Amniotic epithelial cell (primary cell): ENCODE measurements around the gene SLC25A34.

Source experiments
- DNase-seq: peaks from one replicate; pipeline ENCODE4 v3.0.0-alpha.2; 2010; ENCODE audit warnings: low read depth

The SLC25A34 gene

DNA sequence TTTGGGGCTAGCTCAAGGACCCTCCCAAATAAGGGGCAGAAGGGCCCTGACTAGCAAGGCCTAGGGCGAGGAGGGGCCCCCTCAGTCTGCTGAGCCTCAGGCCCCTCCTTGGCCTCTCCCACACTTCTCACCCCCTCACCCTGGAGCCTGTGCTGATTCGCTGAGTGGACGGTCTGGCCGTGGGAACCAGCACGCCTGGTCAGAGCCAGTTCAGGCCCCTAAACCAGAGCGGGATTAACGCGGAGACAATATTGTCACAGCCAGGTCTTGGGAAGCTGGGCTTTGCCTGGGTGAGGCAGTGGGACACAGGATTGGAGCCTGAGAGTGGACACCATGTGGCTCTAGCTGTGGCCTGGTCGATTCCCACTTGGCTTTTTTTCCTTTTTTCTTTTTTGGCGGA is 17.7 kb downstream of the SLC25A34 start:
- no peak for DNase-seq

DNA sequence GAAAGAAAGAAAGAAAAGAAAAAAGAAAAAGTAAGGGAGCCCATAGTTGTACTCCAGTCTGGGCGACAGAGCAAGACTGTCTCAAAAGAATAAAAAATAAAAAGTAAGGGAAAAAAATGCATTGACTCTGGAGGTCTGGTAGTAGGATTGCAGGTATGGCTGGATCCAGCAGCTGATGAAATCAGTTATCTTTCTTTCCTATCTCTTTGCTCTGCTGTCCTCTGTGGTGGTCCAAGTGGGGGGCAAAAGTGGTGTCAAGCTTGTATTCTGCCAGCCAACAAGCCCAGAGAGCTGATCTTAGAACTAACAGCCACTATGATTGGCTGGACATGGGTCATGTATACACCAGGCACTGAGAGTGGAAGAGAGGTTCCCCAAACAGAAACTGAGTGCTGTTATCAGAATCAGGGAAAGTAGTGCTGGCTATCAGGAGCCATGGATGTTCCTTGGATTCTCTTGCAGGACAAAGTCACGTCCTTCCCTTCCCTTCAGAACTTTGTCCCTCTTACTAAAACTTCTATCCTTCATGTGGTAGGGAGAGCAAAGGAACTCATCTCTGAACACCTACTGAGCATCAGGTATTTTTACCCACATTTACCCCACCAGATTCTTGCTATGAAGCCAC is 19.1 kb downstream of the SLC25A34 start:
- no peak for DNase-seq

DNA sequence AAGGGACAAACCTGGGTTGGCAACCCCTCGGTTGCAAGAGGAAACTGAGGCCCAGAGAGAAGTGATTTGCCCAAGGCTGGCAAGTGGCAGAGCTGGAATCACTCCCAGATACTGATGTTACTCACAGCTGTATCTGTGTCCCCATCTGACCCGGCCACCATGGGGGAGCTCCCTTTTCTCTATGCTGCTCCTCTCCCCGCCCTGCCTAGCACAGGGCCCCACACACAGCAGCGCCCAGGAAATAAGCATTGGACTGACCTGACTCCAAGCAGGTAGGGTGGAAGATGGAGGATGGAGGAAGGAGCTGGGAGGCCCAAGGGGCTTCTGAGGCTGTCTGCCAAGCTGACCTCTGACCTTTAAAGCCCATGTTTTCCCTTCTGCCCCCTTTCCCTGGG is 19.6 kb downstream of the SLC25A34 start:
- no peak for DNase-seq

DNA sequence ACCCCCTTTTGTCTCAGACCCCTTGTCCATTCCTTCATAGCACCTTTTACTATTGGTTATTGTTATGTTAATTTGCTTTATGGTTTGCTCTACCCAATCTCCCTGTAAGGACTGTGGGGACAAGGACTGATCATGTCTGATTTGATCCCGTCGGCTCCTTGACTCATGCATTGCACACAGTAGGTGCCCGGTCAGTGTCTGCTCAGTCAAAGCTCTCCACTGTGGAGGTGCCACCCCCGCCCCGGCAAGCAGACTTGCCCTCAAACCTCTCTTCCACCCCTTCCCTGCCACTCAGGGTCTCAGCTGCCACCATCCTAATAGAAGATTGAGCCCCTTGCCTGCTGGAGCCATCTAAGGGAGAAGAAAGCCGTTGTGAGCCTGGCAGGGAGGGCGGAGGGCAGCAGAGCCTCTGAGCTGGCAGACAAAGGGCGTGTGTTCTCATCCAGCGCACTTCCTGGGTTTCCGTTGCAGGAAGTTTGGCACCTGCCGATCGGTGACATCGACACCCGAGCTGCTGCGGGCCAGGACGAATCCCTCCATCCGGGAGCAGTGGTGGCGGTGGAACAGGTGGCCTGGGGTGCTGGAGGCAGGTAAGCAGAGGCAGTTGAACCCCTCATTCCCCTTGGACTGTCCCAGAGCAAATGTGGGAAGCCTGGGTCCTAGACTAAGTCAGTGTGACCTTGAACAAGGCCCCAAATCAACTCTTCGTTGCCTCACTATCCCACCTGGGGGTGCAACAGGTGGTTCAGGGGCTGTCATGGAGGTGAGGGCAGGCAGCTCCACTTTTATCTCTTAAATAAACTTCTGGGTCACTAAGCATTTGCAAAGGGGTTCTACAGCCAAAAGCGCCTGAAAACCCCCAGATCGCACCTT is 20.3 kb downstream of the SLC25A34 start:
- DNase-seq = no peak

DNA sequence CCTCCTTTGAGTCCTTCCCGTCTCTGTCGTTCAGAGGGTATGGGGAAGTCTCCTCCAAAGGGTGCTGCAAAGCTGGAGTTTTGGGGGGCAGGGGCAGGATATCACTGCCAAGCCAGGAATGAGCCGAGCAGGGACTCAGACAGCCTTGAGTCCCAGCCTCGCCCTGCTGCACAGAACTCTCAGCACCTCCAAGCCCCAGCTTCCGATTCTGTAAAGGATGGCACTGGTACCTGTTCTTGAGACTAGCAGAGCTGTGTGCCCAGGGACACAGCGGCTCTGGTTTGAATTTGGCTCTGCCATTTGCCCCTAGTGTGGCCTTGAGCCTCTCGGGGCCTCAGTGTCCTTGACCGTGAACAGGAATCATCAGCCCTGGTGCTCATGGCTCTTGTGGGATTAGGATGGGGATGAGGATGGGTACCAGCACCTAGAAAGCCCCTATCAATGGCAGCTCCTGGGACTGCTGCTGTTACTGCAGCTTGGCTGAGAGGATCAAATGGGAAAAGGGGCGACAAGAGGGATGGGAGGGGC is 21.0 kb downstream of the SLC25A34 start:
- DNase-seq = no peak

DNA sequence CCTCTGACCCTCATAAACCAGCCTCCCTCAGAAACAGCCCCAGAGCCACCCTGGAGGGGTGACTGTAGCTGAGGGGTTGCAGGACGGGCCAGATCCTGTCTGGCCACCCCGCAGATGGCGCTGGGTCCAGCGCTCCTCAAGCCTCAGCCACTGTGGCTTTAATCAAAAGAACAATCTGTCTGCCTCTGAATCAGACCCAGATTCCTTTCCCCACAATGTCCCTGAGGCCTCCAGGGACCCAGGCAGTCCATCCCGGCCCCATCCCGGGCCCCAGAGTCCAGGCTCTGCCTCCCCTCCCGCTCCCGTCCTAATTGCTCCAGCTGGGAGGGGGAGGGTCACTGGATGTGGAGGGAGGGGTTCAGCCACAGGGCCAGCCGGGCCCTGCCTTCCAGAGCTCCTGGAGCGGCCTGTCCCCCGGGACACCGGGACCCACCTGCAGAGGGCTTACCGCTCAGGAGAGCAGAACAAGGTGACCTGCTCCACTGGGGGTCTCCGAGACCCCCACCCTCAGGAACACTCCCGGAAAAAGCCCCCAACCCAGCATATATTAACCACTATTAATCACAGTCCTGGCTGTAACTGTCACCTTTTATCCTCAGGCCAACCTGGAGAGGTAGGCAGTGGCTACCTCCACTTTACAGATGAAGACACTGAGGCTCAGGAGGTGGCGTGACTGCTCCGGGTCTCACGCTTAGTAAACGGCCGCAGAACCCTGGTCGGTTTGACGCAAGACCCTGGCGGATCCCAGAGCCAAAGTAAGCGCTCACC is 21.7 kb downstream of the SLC25A34 start:
- peak; percentile 26 for DNase-seq

DNA sequence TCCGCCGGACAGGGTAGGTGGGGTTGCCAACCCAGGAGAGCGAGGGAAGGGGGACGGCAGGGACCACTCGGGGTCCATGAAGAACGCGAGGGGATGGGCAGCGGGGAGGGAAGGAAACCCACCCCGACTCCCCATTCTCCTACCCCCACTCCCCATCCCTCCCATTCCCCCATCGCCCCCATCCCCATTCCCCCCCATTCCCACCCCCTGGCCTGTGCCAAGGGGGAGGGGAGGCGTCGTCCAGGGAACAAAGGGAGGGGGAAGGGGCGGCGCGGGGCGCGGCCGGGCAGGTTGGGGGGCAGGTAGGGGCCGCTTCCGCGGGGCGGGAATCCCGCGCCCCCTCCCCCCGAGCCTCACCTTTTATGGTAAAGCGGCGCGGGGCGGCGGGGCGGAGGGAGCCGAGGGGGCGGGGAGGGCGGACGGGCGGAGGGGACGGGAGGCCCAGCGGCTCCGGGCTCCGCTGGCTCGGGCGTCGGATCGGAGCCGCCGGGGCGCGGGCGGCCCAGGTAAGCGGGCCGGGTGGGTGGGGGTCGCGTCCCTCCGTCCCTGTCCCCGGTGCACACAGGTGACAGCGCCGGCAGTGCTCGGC is 22.4 kb downstream of the SLC25A34 start, which contains the start of gene FBLIM1:
TSS of gene FBLIM1 (plus strand) at position 453 of the 589 bp plus-strand sequence. CDS start 6,189 bp downstream, outside the sequence.
- no peak for DNase-seq

DNA sequence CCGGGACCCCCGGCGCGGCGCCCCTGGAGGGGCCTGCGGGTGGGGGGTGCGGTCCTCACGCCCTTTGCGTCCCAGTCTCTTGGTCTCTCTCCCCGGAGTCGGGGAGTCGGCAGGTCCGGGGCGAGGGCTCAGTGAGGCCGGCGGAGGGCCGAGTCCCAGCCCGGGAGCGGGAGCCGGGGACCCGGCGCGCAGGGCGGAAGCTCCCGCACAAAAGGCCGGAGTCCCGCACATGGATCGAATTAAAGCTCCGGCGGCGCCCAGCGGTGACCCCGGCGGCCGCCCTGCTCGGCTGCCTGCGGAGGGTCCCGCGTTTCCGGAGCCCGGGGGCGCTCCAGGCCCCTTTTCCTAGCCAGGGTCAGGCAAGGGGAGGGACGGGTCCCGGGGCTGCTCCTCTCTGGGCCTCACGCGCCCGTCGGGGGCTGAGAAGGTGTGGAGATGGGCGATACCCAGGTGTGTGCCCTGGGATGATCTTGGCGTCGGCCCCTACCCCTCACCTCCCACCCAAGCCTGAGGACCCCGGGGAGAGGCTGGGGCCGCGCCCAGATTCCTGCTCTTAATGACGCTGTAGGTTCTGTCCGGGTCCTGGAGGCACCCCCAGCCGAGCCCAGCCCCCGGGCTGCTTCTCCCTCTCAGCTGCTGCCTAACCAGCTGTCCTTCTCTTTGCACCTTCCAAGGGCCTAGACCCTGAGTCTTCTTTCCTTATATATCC is 23.0 kb downstream of the SLC25A34 start:
- DNase-seq = no peak

DNA sequence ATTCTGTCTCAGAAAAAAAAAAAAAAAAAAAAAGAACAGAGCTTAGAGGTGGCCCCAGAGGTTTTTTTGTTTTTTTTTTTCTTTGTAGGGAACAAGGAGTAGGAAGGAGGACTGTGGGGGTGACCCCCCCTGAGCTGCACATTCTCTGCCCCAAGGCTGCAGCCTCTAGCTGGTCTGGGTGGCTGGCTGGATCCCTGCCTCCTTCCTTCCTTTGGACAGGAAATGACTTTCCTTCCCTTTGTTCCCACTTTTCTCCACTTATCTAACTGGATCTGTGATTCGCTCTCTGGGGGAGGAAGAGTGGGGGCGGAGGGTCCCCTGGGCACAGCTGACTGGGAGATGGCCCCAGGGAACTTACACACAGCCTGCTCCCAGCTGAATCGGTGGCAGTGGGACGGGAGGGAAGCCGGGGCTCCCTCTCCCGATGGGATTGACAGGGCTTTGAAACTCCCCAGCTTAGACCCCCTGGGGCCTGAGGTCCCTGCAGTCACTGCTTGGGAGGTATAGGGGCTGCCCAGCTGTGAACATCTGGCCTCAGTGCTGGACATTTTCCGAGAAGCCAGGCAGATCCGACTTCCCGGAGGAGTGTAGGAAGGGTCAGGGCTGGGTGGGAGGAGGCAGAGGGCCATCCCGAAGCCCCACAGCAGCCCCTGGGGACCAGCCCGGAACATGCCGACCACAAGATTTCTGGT is 24.6 kb downstream of the SLC25A34 start:
- DNase-seq = peak; percentile 63

DNA sequence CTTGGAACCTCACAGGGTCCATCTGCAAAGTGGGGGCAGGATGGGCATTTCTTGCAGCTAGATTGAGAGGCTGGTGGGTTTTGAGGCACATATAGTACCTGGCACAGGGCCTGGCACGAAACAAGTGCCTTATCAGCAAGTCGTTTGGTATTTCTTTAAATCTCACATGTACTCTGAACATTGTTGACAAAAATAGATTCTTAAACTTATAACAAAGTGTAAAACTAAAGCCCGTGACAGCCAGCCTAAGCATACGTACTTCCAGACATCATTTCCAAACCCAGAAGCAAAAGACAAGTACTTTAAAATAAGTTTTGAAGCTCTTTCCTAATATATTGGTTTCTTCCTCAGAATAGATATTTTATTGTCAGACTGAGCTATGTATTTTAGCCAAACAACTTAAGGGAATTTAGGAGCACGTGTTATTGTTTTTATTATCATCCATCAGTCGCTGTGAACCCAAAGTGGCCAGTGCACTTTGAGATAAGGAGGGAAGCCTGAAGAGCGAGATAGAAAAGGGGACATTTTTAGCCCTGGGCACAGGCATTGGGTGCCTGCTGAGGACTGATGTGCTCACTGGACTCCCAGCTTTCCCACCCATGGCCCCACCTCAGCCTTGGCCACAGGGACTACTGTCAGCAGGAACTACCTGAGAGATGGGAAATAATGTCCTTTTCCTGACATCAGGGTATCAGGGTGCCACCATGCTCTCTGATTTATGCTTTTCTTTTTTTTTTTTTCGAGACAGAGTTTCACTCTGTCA is 25.5 kb downstream of the SLC25A34 start:
- DNase-seq = no peak

DNA sequence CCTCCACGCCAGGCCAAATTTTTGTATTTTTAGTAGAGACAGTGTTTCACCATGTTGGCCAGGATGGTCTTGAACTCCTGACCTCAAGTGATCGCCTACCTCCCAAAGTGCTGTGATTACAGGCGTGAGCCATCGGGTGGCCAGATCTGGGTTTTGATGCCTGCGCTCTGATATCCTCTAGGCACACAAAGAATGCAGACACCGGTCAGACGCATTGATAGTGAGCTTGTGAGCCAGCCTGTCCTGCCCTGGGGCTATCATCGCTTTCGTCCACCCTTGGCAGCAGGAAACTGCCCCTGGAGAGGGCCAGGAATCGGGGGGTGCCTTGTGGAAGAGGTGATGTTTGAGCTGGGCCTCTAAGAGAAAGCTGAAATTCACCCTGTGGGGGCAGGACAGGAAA is 26.5 kb downstream of the SLC25A34 start:
- DNase-seq = no peak

DNA sequence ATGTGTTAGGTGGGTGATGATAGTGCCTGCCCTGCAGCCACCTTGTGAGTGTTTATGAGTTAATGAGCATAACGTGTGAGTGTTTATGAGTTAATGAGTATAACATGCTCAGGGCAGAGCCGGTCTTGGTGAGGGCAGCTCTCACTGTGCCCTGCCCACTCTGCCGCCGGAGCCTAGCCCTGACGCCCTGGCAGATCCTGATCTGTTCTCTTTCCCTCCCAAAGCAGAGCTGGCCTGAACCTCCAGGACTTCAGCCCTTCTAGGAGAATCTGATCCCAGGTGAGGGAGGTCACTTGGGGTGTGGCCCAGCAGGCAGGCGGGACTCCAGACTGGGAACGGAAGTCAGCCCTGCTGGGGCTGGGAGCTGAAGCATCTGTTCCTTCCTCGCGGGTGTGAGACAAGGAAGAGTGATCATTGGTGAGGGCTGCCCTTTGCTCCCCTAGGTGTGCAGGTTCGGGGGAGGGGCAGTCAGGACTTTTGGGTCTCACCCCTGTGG is 28.3 kb downstream of the SLC25A34 start:
- no peak for DNase-seq

DNA sequence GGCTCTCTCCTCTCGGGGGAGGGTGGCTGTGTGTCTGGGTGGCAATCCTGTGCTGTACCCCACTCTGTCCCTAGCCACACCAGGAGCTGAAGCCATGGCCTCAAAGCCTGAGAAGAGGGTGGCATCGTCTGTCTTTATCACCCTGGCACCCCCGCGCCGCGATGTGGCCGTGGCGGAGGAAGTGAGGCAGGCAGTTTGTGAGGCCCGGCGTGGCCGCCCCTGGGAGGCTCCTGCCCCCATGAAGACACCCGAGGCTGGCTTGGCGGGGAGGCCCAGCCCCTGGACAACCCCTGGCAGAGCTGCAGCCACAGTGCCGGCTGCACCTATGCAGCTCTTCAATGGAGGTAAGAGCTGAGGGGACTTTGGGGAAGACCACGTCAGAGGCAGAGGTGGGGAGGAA is 28.8 kb downstream of the SLC25A34 start:
- no peak for DNase-seq

DNA sequence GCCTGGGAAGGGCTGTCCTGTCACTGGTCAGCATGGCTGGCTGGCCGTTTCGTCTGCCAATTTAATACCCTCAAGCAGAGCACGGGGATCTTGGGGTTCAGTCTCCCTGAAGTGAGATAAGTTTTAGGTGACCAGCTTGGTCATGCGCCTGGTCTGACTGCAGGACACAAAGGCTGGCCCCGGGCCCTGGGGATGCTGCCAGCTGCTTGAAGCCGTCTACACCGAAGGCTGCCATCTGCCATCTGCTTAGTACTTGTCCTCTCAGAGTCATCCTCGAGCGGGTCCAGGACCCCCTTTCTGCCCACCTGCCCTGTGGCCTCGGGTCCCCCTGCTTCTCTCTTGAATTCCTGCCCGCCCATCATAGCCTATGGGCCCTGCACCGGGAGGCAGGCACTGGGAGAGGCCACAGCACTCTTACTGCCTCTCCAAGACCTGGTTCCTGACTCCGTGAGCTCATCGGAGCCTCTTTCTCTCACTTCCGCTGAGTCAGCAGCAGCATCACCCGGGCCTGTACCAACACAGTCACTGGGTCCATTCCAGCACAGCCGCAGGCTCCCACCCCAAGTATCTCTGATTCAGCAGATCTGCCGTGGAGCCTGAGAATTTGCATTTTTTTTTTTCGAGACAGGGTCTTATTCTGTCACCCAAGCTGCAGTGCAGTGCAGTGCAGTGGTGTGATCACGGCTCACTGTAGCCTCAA is 29.6 kb downstream of the SLC25A34 start:
- peak; percentile 94 for DNase-seq

DNA sequence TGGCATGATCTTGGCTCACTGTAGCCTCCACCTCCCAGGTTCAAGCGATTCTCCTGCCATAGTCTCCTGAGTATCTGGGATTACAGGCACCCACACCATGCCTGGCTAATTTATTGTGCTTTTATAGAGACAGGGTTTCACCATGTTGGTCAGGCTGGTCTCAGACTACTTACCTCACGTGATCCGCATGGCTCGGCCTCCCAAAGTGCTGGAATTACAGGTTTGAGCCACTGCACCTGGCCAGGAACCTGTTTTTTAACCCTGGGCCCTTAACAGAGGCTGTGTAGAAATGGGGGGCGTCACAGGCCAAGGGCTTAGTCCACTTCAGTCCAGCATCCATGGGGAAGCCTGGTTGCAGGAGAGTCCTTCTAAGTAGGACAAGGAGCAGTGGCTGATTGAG is 31.9 kb downstream of the SLC25A34 start:
- DNase-seq = no peak

DNA sequence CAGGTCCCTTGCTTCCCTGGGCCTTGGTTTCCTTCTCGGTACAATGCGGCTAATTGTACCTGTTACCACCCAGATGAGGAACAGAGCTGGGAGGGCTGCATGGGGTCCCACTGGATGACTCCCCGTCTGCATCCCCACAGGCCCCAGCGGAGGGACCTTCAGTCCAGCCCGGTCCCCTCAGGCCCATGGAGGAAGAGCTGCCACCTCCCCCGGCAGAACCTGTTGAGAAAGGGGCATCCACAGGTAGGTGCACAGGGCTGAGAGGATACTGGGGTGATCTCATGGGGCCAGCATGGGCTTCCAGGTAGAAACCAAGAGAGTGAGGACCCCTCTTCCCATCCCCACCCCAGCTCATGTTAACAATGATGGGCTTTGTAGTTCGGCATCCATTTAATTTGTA is 32.3 kb downstream of the SLC25A34 start:
- no peak for DNase-seq

DNA sequence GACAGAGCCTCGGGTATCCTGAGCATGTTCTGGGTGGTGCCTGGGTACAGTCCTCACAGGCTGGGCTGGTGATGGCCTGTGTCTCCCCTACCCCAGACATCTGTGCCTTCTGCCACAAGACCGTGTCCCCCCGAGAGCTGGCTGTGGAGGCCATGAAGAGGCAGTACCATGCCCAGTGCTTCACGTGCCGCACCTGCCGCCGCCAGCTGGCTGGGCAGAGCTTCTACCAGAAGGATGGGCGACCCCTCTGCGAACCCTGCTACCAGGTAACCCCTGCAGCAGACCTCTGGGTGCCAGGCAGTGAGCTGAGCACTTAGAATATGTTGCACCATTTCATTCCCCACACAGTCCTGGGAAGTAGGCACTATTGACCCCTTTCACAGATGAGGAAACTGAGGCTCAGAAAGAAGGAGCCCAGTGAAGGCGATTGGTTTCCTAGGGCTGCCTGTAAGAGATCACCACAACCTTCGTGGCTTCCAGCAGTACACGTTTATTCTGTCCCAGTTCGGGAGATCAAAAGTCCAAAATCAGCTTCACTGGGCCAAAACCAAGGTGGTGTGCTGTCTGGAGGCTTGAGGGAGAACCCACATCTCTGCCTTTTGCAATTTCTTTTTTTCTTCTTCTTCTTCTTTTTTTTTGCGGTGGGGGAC is 34.4 kb downstream of the SLC25A34 start:
- no peak for DNase-seq

DNA sequence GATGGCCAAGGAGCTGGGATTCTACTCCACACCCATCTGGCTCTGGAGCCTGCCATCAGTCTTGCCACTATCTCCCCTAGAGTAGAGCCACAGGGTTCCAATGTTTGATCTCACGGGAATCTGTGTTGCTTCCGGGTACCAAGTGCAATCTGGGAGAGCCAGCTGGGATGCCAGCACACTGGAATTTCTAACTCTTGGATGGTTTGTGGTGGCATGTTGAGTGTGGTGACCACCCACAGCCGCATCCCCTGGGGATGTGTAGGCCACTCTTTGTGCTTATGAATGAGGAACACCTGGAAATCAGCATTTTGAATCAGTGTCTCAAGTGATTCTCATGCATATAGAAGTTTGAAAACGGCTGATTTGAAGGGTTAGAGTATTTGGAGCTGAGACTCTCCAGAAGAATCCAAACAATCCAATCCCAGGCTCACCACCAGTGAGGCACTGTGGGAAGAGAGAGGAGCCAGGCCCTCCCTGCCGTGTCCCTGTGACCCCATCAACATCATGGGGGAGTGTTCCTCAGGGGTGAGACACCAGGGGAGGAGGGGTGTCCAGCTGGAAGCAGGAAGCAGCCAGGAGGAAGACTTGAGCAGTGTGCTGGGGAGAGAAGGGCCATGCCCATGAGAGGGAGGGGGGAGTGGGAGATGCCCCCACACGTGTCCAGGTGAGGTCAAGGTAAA is 35.9 kb downstream of the SLC25A34 start:
- peak; percentile 39 for DNase-seq
